ENCODE results near the gene POU1F1.
"Not testable (repeated sequence)": the region's sequence is repeated elsewhere in the genome, so short reads cannot be mapped to it uniquely, and the experiment has no call there.

The POU1F1 gene

GRCh38 chr3:87276484-87276883, at the start of gene POU1F1:
TSS of gene POU1F1 (minus strand) at chr3:87276584. CDS start at chr3:87276462, 122 bp downstream.
- DNase-seq (ENCODE audit: low read depth in 3 of 3, low spot score in 1 of 3): no peak

- no peak for DNase-seq (ENCODE audit: low read depth in 3 of 3, low spot score in 1 of 3)
Observed at GRCh38 chr3:87324609-87325008, 48.2 kb upstream of the POU1F1 start.

- DNase-seq (ENCODE audit: low read depth in 3 of 3, low spot score in 1 of 3): no peak
Observed at GRCh38 chr3:87320756-87321626, 44.6 kb upstream of the POU1F1 start.

GRCh38 chr3:87318617-87319021, 42.2 kb upstream of the POU1F1 start:
- DNase-seq (ENCODE audit: low read depth in 3 of 3, low spot score in 1 of 3): no peak

- no peak for DNase-seq (ENCODE audit: low read depth in 3 of 3, low spot score in 1 of 3)
Observed at GRCh38 chr3:87317779-87318178, 41.4 kb upstream of the POU1F1 start.

- no peak for DNase-seq (ENCODE audit: low read depth in 3 of 3, low spot score in 1 of 3)
Observed at GRCh38 chr3:87313641-87314040, 37.3 kb upstream of the POU1F1 start.

- DNase-seq (ENCODE audit: low read depth in 3 of 3, low spot score in 1 of 3): no peak
Observed at GRCh38 chr3:87311309-87311708, 34.9 kb upstream of the POU1F1 start.

GRCh38 chr3:87309601-87310000, 33.2 kb upstream of the POU1F1 start:
- DNase-seq (ENCODE audit: low read depth in 3 of 3, low spot score in 1 of 3): no peak

- DNase-seq (ENCODE audit: low read depth in 3 of 3, low spot score in 1 of 3): no peak
Observed at GRCh38 chr3:87307805-87308204, 31.4 kb upstream of the POU1F1 start.

GRCh38 chr3:87305517-87305916, 29.1 kb upstream of the POU1F1 start:
- no peak for DNase-seq (ENCODE audit: low read depth in 3 of 3, low spot score in 1 of 3)

- DNase-seq (ENCODE audit: low read depth in 3 of 3, low spot score in 1 of 3): not testable (repeated sequence)
Observed at GRCh38 chr3:87305031-87305430, 28.6 kb upstream of the POU1F1 start.

GRCh38 chr3:87298111-87298718, 21.8 kb upstream of the POU1F1 start:
- DNase-seq (ENCODE audit: low read depth in 3 of 3, low spot score in 1 of 3): no peak

GRCh38 chr3:87288446-87288845, 12.1 kb upstream of the POU1F1 start:
- no peak for DNase-seq (ENCODE audit: low read depth in 3 of 3, low spot score in 1 of 3)

GRCh38 chr3:87287011-87287410, 10.6 kb upstream of the POU1F1 start:
- DNase-seq (ENCODE audit: low read depth in 3 of 3, low spot score in 1 of 3): no peak

GRCh38 chr3:87272718-87273341, 3.6 kb downstream of the POU1F1 start:
- DNase-seq (ENCODE audit: low read depth in 3 of 3, low spot score in 1 of 3): no peak

- no peak for DNase-seq (ENCODE audit: low read depth in 3 of 3, low spot score in 1 of 3)
Observed at GRCh38 chr3:87270908-87271700, 5.3 kb downstream of the POU1F1 start.

- DNase-seq (ENCODE audit: low read depth in 3 of 3, low spot score in 1 of 3): no peak
Observed at GRCh38 chr3:87269723-87270122, 6.7 kb downstream of the POU1F1 start.

GRCh38 chr3:87268646-87269211, 7.7 kb downstream of the POU1F1 start:
- DNase-seq (ENCODE audit: low read depth in 3 of 3, low spot score in 1 of 3): no peak

GRCh38 chr3:87267953-87268645, 8.3 kb downstream of the POU1F1 start:
- no peak for DNase-seq (ENCODE audit: low read depth in 3 of 3, low spot score in 1 of 3)

GRCh38 chr3:87261925-87262324, 14.5 kb downstream of the POU1F1 start:
- no peak for DNase-seq (ENCODE audit: low read depth in 3 of 3, low spot score in 1 of 3)

Data from stimulated activated CD4-positive, alpha-beta T cell treated with anti-CD3 and anti-CD28 coated beads, TNF-alpha, amount 100 ng/mL, for 1 hour (primary cell).